ENCODE data around the gene CDC40. TPM values are rescaled to one million over a fixed set of nuclear protein-coding genes. Genes with fewer than 3 reads are reported as not detected.

The CDC40 gene
- total RNA-seq, 1 donor from 2014 or later, result 17.9 TPM

- no peak overlapping the region for H3K4me3 Mint-ChIP-seq
- TF ChIP-seq CTCF (conservative IDR thresholded peaks at IDR 0.05), result no peak
- no peaks in the 10 kb centered on the region for H3K27me3 Mint-ChIP-seq (ENCODE audit: low read depth)
- H3K4me1 Mint-ChIP-seq, result no peaks in the 10 kb centered on the region
- no peaks in the 10 kb centered on the region for H3K9me3 Mint-ChIP-seq
- DNase-seq (ENCODE audit: low read depth, low spot score), result no peak
- H3K27ac Mint-ChIP-seq (ENCODE audit: unreplicated experiment), result no peak overlapping the region
- H3K36me3 Mint-ChIP-seq (ENCODE audit: low read depth), result peaks cover 9% of the 10 kb centered on the region
These were observed 27.4 kb downstream of the CDC40 start for GRCh38 chr6:110207652-110208051.

- Mint-ChIP-seq H3K9me3 (no peaks in the 10 kb centered on the region), H3K4me1 (no peaks in the 10 kb centered on the region), H3K36me3 (ENCODE audit: low read depth) (peaks cover 13% of the 10 kb centered on the region), H3K27ac (ENCODE audit: unreplicated experiment) (no peak overlapping the region), H3K4me3 (no peak overlapping the region), H3K27me3 (ENCODE audit: low read depth) (no peaks in the 10 kb centered on the region)
- TF ChIP-seq CTCF (conservative IDR thresholded peaks at IDR 0.05), result no peak
- DNase-seq (ENCODE audit: low read depth, low spot score), result no peak
These were observed 31.5 kb downstream of the CDC40 start for GRCh38 chr6:110211753-110212152.

GRCh38 chr6:110214338-110214737 is 34.1 kb downstream of the CDC40 start:
- H3K27ac Mint-ChIP-seq (ENCODE audit: unreplicated experiment), result no peak overlapping the region
- TF ChIP-seq CTCF (conservative IDR thresholded peaks at IDR 0.05), result no peak
- no peak for DNase-seq (ENCODE audit: low read depth, low spot score)
- H3K27me3 Mint-ChIP-seq (ENCODE audit: low read depth), result no peaks in the 10 kb centered on the region
- H3K4me1 Mint-ChIP-seq, result no peaks in the 10 kb centered on the region
- no peak overlapping the region for H3K4me3 Mint-ChIP-seq
- H3K36me3 Mint-ChIP-seq (ENCODE audit: low read depth), result peaks cover 13% of the 10 kb centered on the region
- no peaks in the 10 kb centered on the region for H3K9me3 Mint-ChIP-seq

GRCh38 chr6:110216140-110216539 is 35.9 kb downstream of the CDC40 start:
- H3K27me3 Mint-ChIP-seq (ENCODE audit: low read depth), result no peaks in the 10 kb centered on the region
- no peaks in the 10 kb centered on the region for H3K9me3 Mint-ChIP-seq
- TF ChIP-seq CTCF (conservative IDR thresholded peaks at IDR 0.05), result no peak
- no peak for DNase-seq (ENCODE audit: low read depth, low spot score)
- no peaks in the 10 kb centered on the region for H3K4me1 Mint-ChIP-seq
- no peak overlapping the region for H3K27ac Mint-ChIP-seq (ENCODE audit: unreplicated experiment)
- no peak overlapping the region for H3K4me3 Mint-ChIP-seq
- H3K36me3 Mint-ChIP-seq (ENCODE audit: low read depth), result peaks cover 19% of the 10 kb centered on the region

GRCh38 chr6:110217266-110217665 is 37.0 kb downstream of the CDC40 start:
- Mint-ChIP-seq H3K27me3 (ENCODE audit: low read depth) (no peaks in the 10 kb centered on the region), H3K27ac (ENCODE audit: unreplicated experiment) (no peak overlapping the region), H3K36me3 (ENCODE audit: low read depth) (peaks cover 17% of the 10 kb centered on the region), H3K4me1 (no peaks in the 10 kb centered on the region), H3K4me3 (no peak overlapping the region), H3K9me3 (no peaks in the 10 kb centered on the region)
- no peak for DNase-seq (ENCODE audit: low read depth, low spot score)
- TF ChIP-seq CTCF (conservative IDR thresholded peaks at IDR 0.05), result no peak

- H3K27ac Mint-ChIP-seq (ENCODE audit: unreplicated experiment), result no peak overlapping the region
- no peaks in the 10 kb centered on the region for H3K27me3 Mint-ChIP-seq (ENCODE audit: low read depth)
- peaks cover 16% of the 10 kb centered on the region for H3K36me3 Mint-ChIP-seq (ENCODE audit: low read depth)
- TF ChIP-seq CTCF (conservative IDR thresholded peaks at IDR 0.05), result no peak
- H3K4me1 Mint-ChIP-seq, result no peaks in the 10 kb centered on the region
- H3K9me3 Mint-ChIP-seq, result no peaks in the 10 kb centered on the region
- no peak overlapping the region for H3K4me3 Mint-ChIP-seq
- no peak for DNase-seq (ENCODE audit: low read depth, low spot score)
These were observed 41.5 kb downstream of the CDC40 start for GRCh38 chr6:110221738-110222137.
